Thyroid gland (tissue), 4 donors: ENCODE results near the gene EML5.

Source experiments
- CTCF ChIP-seq, 6 experiments: fragments of 200-600 bp in 3 of 6; fragments of 450-650 bp in 3 of 6; sonication (generic) in 3 of 6; IDR thresholded peaks; one replicate each; pipeline ENCODE4 v1.5.1; 2016 to 2019; ENCODE audit warnings: antibody characterized with exemption in 6 of 6, mild to moderate bottlenecking in 2 of 6, inconsistent platforms in 1 of 6, moderate library complexity in 1 of 6
- POLR2A ChIP-seq, 2 donors: fragments of 450-650 bp; IDR thresholded peaks; one replicate each; pipeline ENCODE4 v1.6.1; 2017; ENCODE audit warnings: antibody characterized with exemption in 2 of 2, mild to moderate bottlenecking in 2 of 2, moderate library complexity in 1 of 2

- no peak for TF ChIP-seq CTCF (IDR thresholded peaks at IDR 0.05)
- no peak for TF ChIP-seq POLR2A (IDR thresholded peaks at IDR 0.05)
Measured at GRCh38 chr14:88798156-88798555, 5.4 kb upstream of the EML5 start.
